ENCODE measurements around the gene MAPKBP1. TPM values are rescaled to one million over a fixed set of nuclear protein-coding genes. Genes with fewer than 3 reads are reported as not detected.

Gene MAPKBP1
- total and polyA plus RNA-seq, 2 of the 4 experiments (the other 2 are of a cell fraction), result 12.5 to 15.3 TPM

DNA sequence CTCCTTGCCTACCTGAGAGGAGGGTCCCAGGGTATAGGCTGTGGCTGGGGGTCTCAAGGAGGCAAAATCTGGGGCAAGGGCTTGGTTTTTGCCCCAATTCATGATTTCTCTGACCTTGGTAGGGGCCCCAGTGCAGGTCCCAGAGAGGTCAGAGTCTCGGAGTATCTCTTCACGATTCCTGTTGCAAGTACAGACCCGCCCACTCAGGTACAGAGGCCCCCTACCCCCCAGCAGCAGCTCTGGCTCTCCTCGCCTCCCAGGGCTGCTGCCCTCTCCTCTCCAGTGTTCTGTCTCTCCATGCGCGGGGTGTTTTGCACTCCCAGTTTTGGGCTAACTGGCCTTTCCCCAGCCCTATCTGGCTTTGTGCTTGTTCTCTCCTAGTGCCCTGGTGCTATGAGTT, 48.2 kb downstream of the MAPKBP1 start:
- no peak overlapping the region for H2BK15ac ChIP-seq (ENCODE audit: low read depth, low read length)
- H3K36me3 ChIP-seq (ENCODE audit: control insufficient read depth, insufficient read depth, low read length), result peaks cover 74% of the 10 kb centered on the region
- no peak overlapping the region for H2BK20ac ChIP-seq (ENCODE audit: low read depth, low read length)
- H3K4me3 ChIP-seq (ENCODE audit: insufficient read depth, low read depth, low read length), result no peak overlapping the region
- no peak overlapping the region for H3K9ac ChIP-seq (ENCODE audit: low read depth, low read length)
- TF ChIP-seq BHLHE40 (IDR thresholded peaks at IDR 0.05; ENCODE audit: low read depth, low read length) (no peak), POLR2A (IDR thresholded peaks at IDR 0.05; ENCODE audit: low read depth, low read length) (no peak), FOS (IDR thresholded peaks at IDR 0.05; ENCODE audit: low read depth, low read length) (no peak), SMC3 (IDR thresholded peaks at IDR 0.05; ENCODE audit: low read depth, low read length) (no peak), MAFK (IDR thresholded peaks at IDR 0.05; ENCODE audit: low read depth, low read length) (no peak), CHD1 (IDR thresholded peaks at IDR 0.05; ENCODE audit: low read depth, low read length) (no peak), NFE2L2 (IDR thresholded peaks at IDR 0.05; ENCODE audit: low read depth, low read length) (no peak), MXI1 (IDR thresholded peaks at IDR 0.05; ENCODE audit: borderline replicate concordance, low read depth, low read length) (no peak), RFX5 (IDR thresholded peaks at IDR 0.05; ENCODE audit: low read depth, low read length) (no peak)
- TF ChIP-seq, protein P1, sequence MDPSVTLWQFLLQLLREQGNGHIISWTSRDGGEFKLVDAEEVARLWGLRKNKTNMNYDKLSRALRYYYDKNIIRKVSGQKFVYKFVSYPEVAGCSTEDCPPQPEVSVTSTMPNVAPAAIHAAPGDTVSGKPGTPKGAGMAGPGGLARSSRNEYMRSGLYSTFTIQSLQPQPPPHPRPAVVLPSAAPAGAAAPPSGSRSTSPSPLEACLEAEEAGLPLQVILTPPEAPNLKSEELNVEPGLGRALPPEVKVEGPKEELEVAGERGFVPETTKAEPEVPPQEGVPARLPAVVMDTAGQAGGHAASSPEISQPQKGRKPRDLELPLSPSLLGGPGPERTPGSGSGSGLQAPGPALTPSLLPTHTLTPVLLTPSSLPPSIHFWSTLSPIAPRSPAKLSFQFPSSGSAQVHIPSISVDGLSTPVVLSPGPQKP (IDR thresholded peaks at IDR 0.05; ENCODE audit: borderline replicate concordance, low read depth, low read length), result no peak
- TF ChIP-seq, protein P2, sequence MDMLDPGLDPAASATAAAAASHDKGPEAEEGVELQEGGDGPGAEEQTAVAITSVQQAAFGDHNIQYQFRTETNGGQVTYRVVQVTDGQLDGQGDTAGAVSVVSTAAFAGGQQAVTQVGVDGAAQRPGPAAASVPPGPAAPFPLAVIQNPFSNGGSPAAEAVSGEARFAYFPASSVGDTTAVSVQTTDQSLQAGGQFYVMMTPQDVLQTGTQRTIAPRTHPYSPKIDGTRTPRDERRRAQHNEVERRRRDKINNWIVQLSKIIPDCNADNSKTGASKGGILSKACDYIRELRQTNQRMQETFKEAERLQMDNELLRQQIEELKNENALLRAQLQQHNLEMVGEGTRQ (IDR thresholded peaks at IDR 0.05; ENCODE audit: low read depth, low read length), result no peak
- no peak overlapping the region for H2AK9ac ChIP-seq (replicated peaks; ENCODE audit: low read depth, low read length, poor library complexity)
- H4K91ac ChIP-seq (ENCODE audit: insufficient read depth, low read depth, low read length), result no peak overlapping the region
- H3K4ac ChIP-seq (ENCODE audit: low read depth, low read length), result no peak overlapping the region
- in situ Hi-C loops (cut with MboI; ENCODE audit: low sequenced_read_pairs) (no loop called here), intact Hi-C loops (cut with micrococcal nuclease) (no loop called here), dilution Hi-C loops (cut with HindIII; ENCODE audit: low sequenced_read_pairs, unreplicated experiment) (no loop called here)
- no peak overlapping the region for H2AFZ ChIP-seq (replicated peaks; ENCODE audit: low read length, poor library complexity)
- H3K79me1 ChIP-seq (ENCODE audit: low read depth in 1 of 2, low read length in 2 of 2), result no peaks in the 10 kb centered on the region
- H3K23ac ChIP-seq (ENCODE audit: low read depth, low read length), result no peak overlapping the region
- CTCF ChIA-PET, result no interaction called here
- WGBS, 2 experiments (ENCODE audit: extremely low coverage in 2 of 2, insufficient read length in 1 of 2), result 80% methylated on average over 2 of the region's 6 CpGs; no CpG with 5 or more reads in 1 of the 2 experiments
- no peaks in the 10 kb centered on the region for H3K9me3 ChIP-seq (ENCODE audit: control insufficient read depth, insufficient read depth, low read length)
- no peak overlapping the region for H3K18ac ChIP-seq (ENCODE audit: low read depth, low read length)
- no peak for DNase-seq
- H4K20me1 ChIP-seq (ENCODE audit: insufficient read depth, low read length), result no peaks in the 10 kb centered on the region; the same call in 1 of the 2 replicates
- no peaks in the 10 kb centered on the region for H3K27me3 ChIP-seq (ENCODE audit: control insufficient read depth, insufficient read depth, low read length)
- H2BK5ac ChIP-seq (ENCODE audit: low read depth, low read length, poor library complexity, severe bottlenecking), result no peak overlapping the region
- H3K14ac ChIP-seq (replicated peaks; ENCODE audit: low read depth, low read length), result no peak overlapping the region
- no peak overlapping the region for H4K5ac ChIP-seq (ENCODE audit: low read depth, low read length)
- no peak overlapping the region for H2BK120ac ChIP-seq (ENCODE audit: low read depth, low read length)
- no TSS peak for BruUV-seq (replicated peaks)
- H4K8ac ChIP-seq (ENCODE audit: low read depth in 2 of 2, low read length in 2 of 2), result no peak overlapping the region
- no peak overlapping the region for H3K4me2 ChIP-seq (ENCODE audit: low read depth, low read length)
- no peak overlapping the region for H2AK5ac ChIP-seq (ENCODE audit: low read depth, low read length)
- H3K9me1 ChIP-seq (ENCODE audit: insufficient read depth, low read length), result no peaks in the 10 kb centered on the region
- no peak overlapping the region for H3K27ac ChIP-seq (ENCODE audit: insufficient read depth, low read length)
- POLR2A ChIA-PET (ENCODE audit: unreplicated experiment), result no interaction called here
- no peak for ATAC-seq (ENCODE audit: low read depth)
- peaks cover 2% of the 10 kb centered on the region; the same call in 1 of the 2 replicates for H3K4me1 ChIP-seq (ENCODE audit: control insufficient read depth, insufficient read depth, low read length)
- no peak overlapping the region for H3K56ac ChIP-seq (ENCODE audit: extremely low read depth, insufficient read depth, low read length)
